Kidney (tissue), 14 donors: Measurements from ENCODE around the gene APCDD1L. TPM values are rescaled to one million over a fixed set of nuclear protein-coding genes. Genes with fewer than 3 reads are reported as not detected.

Experiments
- DNase-seq, 5 donors: peaks; one replicate each; pipeline ENCODE4 v3.0.0-alpha.2; 2013 to 2020
- FAIRE-seq: peaks from 2 replicates; lab custom pipeline; 2012; peaks lifted over from hg19 to GRCh38; lab: Jason Lieb, UNC
- H3K27ac ChIP-seq, 2 donors: one replicate each; pipeline ENCODE4 v1.7.0; 2013; ENCODE audit warnings: low read depth in 2 of 2, low read length in 2 of 2, inconsistent platforms in 1 of 2
- H3K27me3 ChIP-seq: one replicate; pipeline ENCODE4 v1.7.1; 2013; ENCODE audit warnings: low read length, inconsistent platforms; ENCODE audit not compliant: control insufficient read depth, insufficient read depth
- H3K36me3 ChIP-seq, 3 donors: one replicate each; pipeline versions ENCODE4 v1.7.0 to v1.7.1; 2013; ENCODE audit warnings: low read length in 3 of 3, control low read depth in 1 of 3, inconsistent platforms in 1 of 3; ENCODE audit not compliant: insufficient read depth in 3 of 3, control insufficient read depth in 2 of 3
- H3K4me1 ChIP-seq, 3 donors: one replicate each; pipeline versions ENCODE4 v1.7.0 to v1.7.1; 2013; ENCODE audit warnings: low read length in 3 of 3, inconsistent platforms in 1 of 3, low read depth in 1 of 3; ENCODE audit not compliant: control insufficient read depth in 2 of 3, insufficient read depth in 2 of 3
- H3K4me3 ChIP-seq, 3 donors: one replicate each; pipeline versions ENCODE4 v1.7.0 to v1.8.1; 2013; ENCODE audit warnings: low read length in 3 of 3, control low read depth in 1 of 3, inconsistent platforms in 1 of 3
- H3K9ac ChIP-seq, 3 donors: one replicate each; pipeline versions ENCODE4 v1.7.0 to v1.7.1; 2013; ENCODE audit warnings: low read length in 3 of 3, control low read depth in 1 of 3, inconsistent platforms in 1 of 3
- H3K9me3 ChIP-seq, 3 donors: one replicate each; pipeline versions ENCODE4 v1.7.0 to v1.7.1; 2013; ENCODE audit warnings: low read length in 3 of 3, control low read depth in 1 of 3, inconsistent platforms in 1 of 3; ENCODE audit not compliant: control insufficient read depth in 2 of 3, insufficient read depth in 1 of 3
- intact Hi-C: fragments of 100-400 bp; cut with DNase I; formaldehyde crosslinking; loops from one replicate; pipeline ENCODE4 v1.11.1; 2022
- polyA plus RNA-seq: library from polyadenylated mRNA; stranded (reverse); fragments of 350-450 nt; fragmentation: Illumina TruSeq; extraction: RNeasy Lipid Tissue Mini Kit (QIAGEN cat#74804); gene quantifications from one replicate; pipeline ENCODE4 v1.2.3, GENCODE V29; 2014; ENCODE audit warnings: low read depth, low replicate concordance; ENCODE audit not compliant: insufficient read depth
- total RNA-seq: library from RNA; stranded (reverse); fragmentation: NEBNext Ultra II Directional; extraction: Animal tissue kit (Norgen Biotek cat#: 25700); gene quantifications from one replicate; pipeline ENCODE4 v1.2.1, GENCODE V29; 2021
- TF ChIP-seq, protein P1 (sequence below): IDR thresholded peaks from 3 replicates; pipeline ENCODE4 v1.5.1; 2012; ENCODE audit warnings: mild to moderate bottlenecking, moderate library complexity, borderline replicate concordance; ENCODE audit not compliant: insufficient read depth; ENCODE audit errors: extremely low read depth
- donor health status: control.
- donor health status: control.
- donor health status: control.
- donor health status: control.
- donor health status: control.
- donor health status: DM: yes; HTN: yes; CAD: no.
- donor health status: Normal renal cell carcinoma (clear cell type).

Gene APCDD1L
- total and polyA plus RNA-seq, 2 donors from 2014 or later, result 1.2 to 4.5 TPM

DNA sequence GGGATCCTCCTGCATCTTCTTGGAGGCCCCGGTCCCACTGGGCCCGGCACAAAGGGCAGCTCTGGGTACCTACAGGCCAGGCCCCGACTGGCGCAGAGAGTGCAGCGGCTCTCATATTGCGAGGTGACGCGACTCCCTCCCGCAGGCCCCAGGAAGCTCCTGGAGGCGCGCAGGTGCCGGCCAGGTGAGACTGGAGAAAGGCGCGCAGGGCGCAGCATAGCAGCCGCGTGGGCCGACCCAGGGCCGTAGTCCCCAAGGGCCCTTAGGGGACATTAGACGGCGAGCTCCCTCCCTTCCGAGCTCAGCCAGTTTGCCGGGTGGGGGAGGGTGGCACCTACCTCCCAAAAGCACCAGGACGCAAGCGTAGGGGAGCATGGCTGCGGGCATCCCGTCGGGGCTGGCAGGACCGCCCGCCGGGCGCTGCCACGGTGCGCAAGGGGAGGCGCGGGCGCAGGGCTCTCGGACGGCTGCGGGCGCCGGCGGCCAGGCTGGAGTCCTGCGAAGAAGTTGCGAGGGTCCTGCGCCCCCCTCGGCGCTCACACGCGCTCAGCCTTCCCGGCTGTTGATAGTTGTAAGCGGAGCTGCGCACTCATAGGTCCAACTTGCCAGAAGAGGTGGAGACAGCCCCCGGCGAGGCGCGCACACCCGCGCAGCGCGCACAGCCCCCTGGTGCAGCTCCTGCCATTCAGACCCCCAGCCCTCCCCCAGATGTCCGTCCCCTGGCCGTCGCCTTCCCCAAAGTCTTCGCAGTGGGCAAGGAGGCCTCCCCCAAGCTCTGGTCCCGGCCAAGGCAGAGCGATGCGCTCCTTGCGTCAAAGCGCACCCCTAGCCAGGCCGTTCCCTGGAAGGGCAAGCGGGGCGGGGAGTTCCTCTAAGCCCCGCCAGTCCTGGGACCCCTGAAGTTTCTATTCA is 622 bp downstream of the APCDD1L start:
- intact Hi-C loops, result no loop called here
- Histone ChIP-seq H3K9me3 (no peaks in the 10 kb centered on the region), H3K4me1 (no peaks in the 10 kb centered on the region), H3K9ac (peak overlapping the region in 1 of 3 donors; percentile 16), H3K4me3 (peak overlapping the region in 1 of 3 donors; percentile 37), H3K27ac (peak overlapping the region; percentile 49 to 79), H3K36me3 (no peaks in the 10 kb centered on the region), H3K27me3 (peaks cover 4% of the 10 kb centered on the region)
- DNase-seq (peak in 4 of 5 donors; percentile 44 to 63 (median 54)), FAIRE-seq (no peak)
- TF ChIP-seq, protein P1, sequence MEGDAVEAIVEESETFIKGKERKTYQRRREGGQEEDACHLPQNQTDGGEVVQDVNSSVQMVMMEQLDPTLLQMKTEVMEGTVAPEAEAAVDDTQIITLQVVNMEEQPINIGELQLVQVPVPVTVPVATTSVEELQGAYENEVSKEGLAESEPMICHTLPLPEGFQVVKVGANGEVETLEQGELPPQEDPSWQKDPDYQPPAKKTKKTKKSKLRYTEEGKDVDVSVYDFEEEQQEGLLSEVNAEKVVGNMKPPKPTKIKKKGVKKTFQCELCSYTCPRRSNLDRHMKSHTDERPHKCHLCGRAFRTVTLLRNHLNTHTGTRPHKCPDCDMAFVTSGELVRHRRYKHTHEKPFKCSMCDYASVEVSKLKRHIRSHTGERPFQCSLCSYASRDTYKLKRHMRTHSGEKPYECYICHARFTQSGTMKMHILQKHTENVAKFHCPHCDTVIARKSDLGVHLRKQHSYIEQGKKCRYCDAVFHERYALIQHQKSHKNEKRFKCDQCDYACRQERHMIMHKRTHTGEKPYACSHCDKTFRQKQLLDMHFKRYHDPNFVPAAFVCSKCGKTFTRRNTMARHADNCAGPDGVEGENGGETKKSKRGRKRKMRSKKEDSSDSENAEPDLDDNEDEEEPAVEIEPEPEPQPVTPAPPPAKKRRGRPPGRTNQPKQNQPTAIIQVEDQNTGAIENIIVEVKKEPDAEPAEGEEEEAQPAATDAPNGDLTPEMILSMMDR, result no peak

DNA sequence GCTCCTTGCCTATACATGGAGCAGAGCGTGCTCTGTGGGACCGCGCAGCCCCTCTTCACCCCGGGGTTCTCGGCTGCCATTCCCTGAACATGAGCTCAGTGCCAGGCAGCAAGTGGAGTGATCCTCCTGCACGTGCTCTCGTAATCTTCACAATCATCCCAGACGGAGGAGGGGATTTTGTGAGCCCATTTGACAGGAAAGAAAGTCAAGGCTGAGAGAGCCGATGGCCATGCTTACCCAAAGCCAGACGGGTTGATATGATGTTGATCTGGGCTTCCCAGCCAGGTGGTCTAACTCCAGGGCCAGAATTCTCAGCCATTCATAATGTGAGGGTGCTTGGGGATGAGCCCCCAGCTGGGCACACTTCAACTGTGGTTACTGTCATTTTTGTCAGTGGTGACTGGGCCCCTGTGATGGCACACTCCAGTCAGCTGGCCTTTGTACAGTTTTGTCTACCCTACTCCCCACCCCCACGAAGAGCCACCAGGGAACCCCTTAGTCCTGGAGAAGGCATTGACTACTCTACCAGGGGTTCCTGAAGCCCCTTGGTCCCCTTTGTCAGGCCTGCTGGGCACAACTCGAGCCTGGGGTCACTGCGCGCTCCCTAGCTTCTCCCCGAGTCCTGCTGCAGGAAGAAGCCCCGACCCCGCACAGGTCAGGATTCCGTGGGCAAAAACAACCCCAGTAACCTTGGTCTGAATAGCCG is 1.5 kb downstream of the APCDD1L start:
- Histone ChIP-seq H3K36me3 (no peaks in the 10 kb centered on the region), H3K9me3 (no peaks in the 10 kb centered on the region), H3K9ac (no peak overlapping the region), H3K27me3 (peaks cover 4% of the 10 kb centered on the region), H3K4me1 (no peaks in the 10 kb centered on the region), H3K27ac (no peak overlapping the region), H3K4me3 (peak overlapping the region in 2 of 3 donors; percentile 25 to 37)
- intact Hi-C loops, result no loop called here
- TF ChIP-seq, protein P1, result no peak
- no peak for DNase-seq
- no peak for FAIRE-seq

DNA sequence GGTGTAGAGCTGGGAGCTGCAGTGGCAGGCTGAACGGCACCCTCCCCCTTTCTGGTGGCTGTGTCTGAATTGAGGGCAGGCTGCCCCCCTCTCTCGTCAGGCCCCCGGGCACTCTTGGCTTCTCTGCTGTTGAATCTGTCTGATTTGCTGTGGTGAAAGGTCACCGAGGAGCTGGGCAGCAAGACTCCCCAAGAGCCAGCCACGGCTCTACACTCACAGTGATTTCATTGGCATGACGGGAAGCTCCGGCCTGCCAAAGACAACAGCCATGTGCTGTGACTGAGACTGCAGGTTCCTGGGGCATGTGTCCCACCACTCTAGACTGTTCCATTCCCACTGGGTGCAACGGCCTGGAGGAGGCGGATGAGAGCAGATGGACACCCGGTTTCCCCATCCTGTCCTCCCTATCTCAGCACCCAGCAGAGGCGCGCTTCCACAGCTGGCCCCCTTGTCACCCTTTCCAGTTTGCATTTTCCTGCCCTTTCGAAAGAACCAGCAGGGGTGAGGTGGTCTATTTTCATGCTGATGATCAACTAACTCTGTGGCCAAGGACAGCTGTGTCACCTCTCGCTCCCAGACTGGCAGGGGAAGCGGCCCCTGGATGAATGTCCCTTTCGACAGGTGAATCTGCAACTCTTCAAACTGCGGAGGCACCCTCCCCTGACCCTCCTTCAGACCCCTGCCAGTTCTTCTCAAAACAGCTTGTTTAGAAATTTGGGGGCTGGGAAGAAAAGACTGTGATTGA is 2.2 kb downstream of the APCDD1L start:
- TF ChIP-seq, protein P1, result no peak
- H3K4me3 ChIP-seq, result no peak overlapping the region
- intact Hi-C loops, result no loop called here
- FAIRE-seq (no peak), DNase-seq (no peak)
- H3K36me3 ChIP-seq, result no peaks in the 10 kb centered on the region
- H3K9me3 ChIP-seq, result no peaks in the 10 kb centered on the region
- no peak overlapping the region for H3K9ac ChIP-seq
- no peak overlapping the region for H3K27ac ChIP-seq
- peaks cover 4% of the 10 kb centered on the region for H3K27me3 ChIP-seq
- H3K4me1 ChIP-seq, result no peaks in the 10 kb centered on the region
